HG03342 (cell line): Measurements from ENCODE around the gene NBPF26.
"Not testable (repeated sequence)": the region's sequence is repeated elsewhere in the genome, so short reads cannot be mapped to it uniquely, and the experiment has no call there.

Experiments
- ATAC-seq: cut with Tn5 transposase; IDR thresholded peaks from one replicate; pipeline ENCODE4 v1.9.1; 2021; ENCODE audit warnings: mild to moderate bottlenecking, moderate library complexity; ENCODE audit not compliant: unreplicated experiment

Gene NBPF26

GRCh38 chr1:120723715-120724402 lies at the start of gene NBPF26:
Gene NBPF26, plus strand, starts transcription at chr1:120723945.
- not testable (repeated sequence) for ATAC-seq

- not testable (repeated sequence) for ATAC-seq
These were observed 43.5 kb upstream of the NBPF26 start for GRCh38 chr1:120680106-120680819.

- not testable (repeated sequence) for ATAC-seq
These were observed 42.8 kb upstream of the NBPF26 start for GRCh38 chr1:120680938-120681337.

GRCh38 chr1:120684397-120684796 lies 39.3 kb upstream of the NBPF26 start:
- not testable (repeated sequence) for ATAC-seq

- ATAC-seq: not testable (repeated sequence)
These were observed 38.1 kb upstream of the NBPF26 start for GRCh38 chr1:120685622-120686021.

GRCh38 chr1:120687250-120687649 lies 36.5 kb upstream of the NBPF26 start:
- not testable (repeated sequence) for ATAC-seq

GRCh38 chr1:120700807-120701562 lies 22.8 kb upstream of the NBPF26 start:
- not testable (repeated sequence) for ATAC-seq

- ATAC-seq: not testable (repeated sequence)
These were observed 409 bp upstream of the NBPF26 start for GRCh38 chr1:120723358-120723714.

- ATAC-seq: not testable (repeated sequence)
These were observed 762 bp downstream of the NBPF26 start for GRCh38 chr1:120724507-120724906.

- not testable (repeated sequence) for ATAC-seq
These were observed 5.1 kb downstream of the NBPF26 start for GRCh38 chr1:120728811-120729210.

GRCh38 chr1:120769090-120769489 lies 45.3 kb downstream of the NBPF26 start:
- not testable (repeated sequence) for ATAC-seq

- not testable (repeated sequence) for ATAC-seq
These were observed 81.7 kb downstream of the NBPF26 start for GRCh38 chr1:120805452-120805851.

GRCh38 chr1:120811822-120812221 lies 88.1 kb downstream of the NBPF26 start:
- not testable (repeated sequence) for ATAC-seq

- not testable (repeated sequence) for ATAC-seq
These were observed 101.3 kb downstream of the NBPF26 start for GRCh38 chr1:120825051-120825450.

- ATAC-seq: not testable (repeated sequence)
These were observed 102.9 kb downstream of the NBPF26 start for GRCh38 chr1:120826623-120827022.

GRCh38 chr1:120844186-120844944 lies 120.6 kb downstream of the NBPF26 start:
- ATAC-seq: not testable (repeated sequence)

- not testable (repeated sequence) for ATAC-seq
These were observed 121.2 kb downstream of the NBPF26 start for GRCh38 chr1:120844945-120845330.

- not testable (repeated sequence) for ATAC-seq
These were observed 125.9 kb downstream of the NBPF26 start for GRCh38 chr1:120849400-120850286.

GRCh38 chr1:120850287-120850536 lies 126.5 kb downstream of the NBPF26 start:
- ATAC-seq: not testable (repeated sequence)
